Endothelial cell (in vitro differentiated cells): ENCODE data around the gene GALNT2. TPM values are rescaled to one million over a fixed set of nuclear protein-coding genes. Genes with fewer than 3 reads are reported as not detected.

Experiments
- DNase-seq: peaks from one replicate; pipeline ENCODE4 v3.0.0; 2021; ENCODE audit warnings: low spot score
- H3K27ac Mint-ChIP-seq: one replicate; pipeline ENCODE4 v1.8.0; 2021; ENCODE audit warnings: mixed read lengths, inconsistent platforms; ENCODE audit not compliant: unreplicated experiment
- H3K27me3 Mint-ChIP-seq: one replicate; pipeline ENCODE4 v1.8.0; 2021; ENCODE audit warnings: mild to moderate bottlenecking, moderate library complexity, mixed read lengths, inconsistent platforms; ENCODE audit not compliant: unreplicated experiment
- H3K36me3 Mint-ChIP-seq: one replicate; pipeline ENCODE4 v1.8.0; 2021; ENCODE audit warnings: mild to moderate bottlenecking, low read depth, mixed read lengths, inconsistent platforms; ENCODE audit not compliant: unreplicated experiment
- H3K4me1 Mint-ChIP-seq: one replicate; pipeline ENCODE4 v1.8.0; 2021; ENCODE audit warnings: mild to moderate bottlenecking, mixed read lengths, inconsistent platforms; ENCODE audit not compliant: unreplicated experiment
- H3K4me3 Mint-ChIP-seq: one replicate; pipeline ENCODE4 v1.8.0; 2021; ENCODE audit warnings: mild to moderate bottlenecking, mixed read lengths, inconsistent platforms; ENCODE audit not compliant: unreplicated experiment
- H3K9me3 Mint-ChIP-seq: one replicate; pipeline ENCODE4 v1.8.0; 2021; ENCODE audit warnings: mixed read lengths, inconsistent platforms; ENCODE audit not compliant: unreplicated experiment
- CTCF ChIP-seq: fragments of 200-600 bp; sonication (generic); IDR thresholded peaks from one replicate; pipeline ENCODE4 v1.5.0; 2021; ENCODE audit warnings: antibody characterized with exemption; ENCODE audit not compliant: unreplicated experiment
- total RNA-seq: library from RNA; stranded (reverse); fragmentation: NEBNext Ultra II Directional; extraction: Animal tissue kit (Norgen Biotek cat#: 25700); gene quantifications from one replicate; pipeline ENCODE4 v1.2.1, GENCODE V29; 2021; ENCODE audit not compliant: unreplicated experiment

Gene GALNT2
- total RNA-seq, 1 donor from 2014 or later, result 74.8 TPM

GRCh38 chr1:230224101-230224960 lies 157.3 kb downstream of the GALNT2 start:
- H3K27ac Mint-ChIP-seq, result peak overlapping the region; percentile 62

GRCh38 chr1:230226007-230226800 lies 159.2 kb downstream of the GALNT2 start:
- no peak for TF ChIP-seq CTCF
- H3K27ac Mint-ChIP-seq, result no peak overlapping the region
- no peak overlapping the region for H3K4me3 Mint-ChIP-seq
- H3K27me3 Mint-ChIP-seq, result no peaks in the 10 kb centered on the region
- DNase-seq, result no peak
- no peaks in the 10 kb centered on the region for H3K36me3 Mint-ChIP-seq
- no peaks in the 10 kb centered on the region for H3K9me3 Mint-ChIP-seq
- peaks cover 9% of the 10 kb centered on the region for H3K4me1 Mint-ChIP-seq

More at GRCh38 chr1:230224101-230224960, 157.3 kb downstream of the GALNT2 start:
- no peak for DNase-seq
- H3K4me3 Mint-ChIP-seq, result no peak overlapping the region
- no peak for TF ChIP-seq CTCF
- H3K36me3 Mint-ChIP-seq, result no peaks in the 10 kb centered on the region
- H3K4me1 Mint-ChIP-seq, result peaks cover 12% of the 10 kb centered on the region
- H3K9me3 Mint-ChIP-seq, result no peaks in the 10 kb centered on the region
- H3K27me3 Mint-ChIP-seq, result no peaks in the 10 kb centered on the region

- no peak overlapping the region for H3K27ac Mint-ChIP-seq
- no peaks in the 10 kb centered on the region for H3K27me3 Mint-ChIP-seq
- H3K4me1 Mint-ChIP-seq, result peaks cover 14% of the 10 kb centered on the region
- H3K9me3 Mint-ChIP-seq, result no peaks in the 10 kb centered on the region
- DNase-seq, result no peak
- no peak for TF ChIP-seq CTCF
- H3K4me3 Mint-ChIP-seq, result no peak overlapping the region
- H3K36me3 Mint-ChIP-seq, result no peaks in the 10 kb centered on the region
Observed at GRCh38 chr1:230226814-230227213, 159.8 kb downstream of the GALNT2 start.

- no peak for TF ChIP-seq CTCF
- Mint-ChIP-seq H3K9me3 (no peaks in the 10 kb centered on the region), H3K36me3 (no peaks in the 10 kb centered on the region), H3K27ac (no peak overlapping the region), H3K4me3 (no peak overlapping the region), H3K27me3 (no peaks in the 10 kb centered on the region), H3K4me1 (peaks cover 16% of the 10 kb centered on the region)
- no peak for DNase-seq
Observed at GRCh38 chr1:230228236-230228897, 161.3 kb downstream of the GALNT2 start.
